Measurements from ENCODE around the gene FLT1.

The FLT1 gene, protein sequence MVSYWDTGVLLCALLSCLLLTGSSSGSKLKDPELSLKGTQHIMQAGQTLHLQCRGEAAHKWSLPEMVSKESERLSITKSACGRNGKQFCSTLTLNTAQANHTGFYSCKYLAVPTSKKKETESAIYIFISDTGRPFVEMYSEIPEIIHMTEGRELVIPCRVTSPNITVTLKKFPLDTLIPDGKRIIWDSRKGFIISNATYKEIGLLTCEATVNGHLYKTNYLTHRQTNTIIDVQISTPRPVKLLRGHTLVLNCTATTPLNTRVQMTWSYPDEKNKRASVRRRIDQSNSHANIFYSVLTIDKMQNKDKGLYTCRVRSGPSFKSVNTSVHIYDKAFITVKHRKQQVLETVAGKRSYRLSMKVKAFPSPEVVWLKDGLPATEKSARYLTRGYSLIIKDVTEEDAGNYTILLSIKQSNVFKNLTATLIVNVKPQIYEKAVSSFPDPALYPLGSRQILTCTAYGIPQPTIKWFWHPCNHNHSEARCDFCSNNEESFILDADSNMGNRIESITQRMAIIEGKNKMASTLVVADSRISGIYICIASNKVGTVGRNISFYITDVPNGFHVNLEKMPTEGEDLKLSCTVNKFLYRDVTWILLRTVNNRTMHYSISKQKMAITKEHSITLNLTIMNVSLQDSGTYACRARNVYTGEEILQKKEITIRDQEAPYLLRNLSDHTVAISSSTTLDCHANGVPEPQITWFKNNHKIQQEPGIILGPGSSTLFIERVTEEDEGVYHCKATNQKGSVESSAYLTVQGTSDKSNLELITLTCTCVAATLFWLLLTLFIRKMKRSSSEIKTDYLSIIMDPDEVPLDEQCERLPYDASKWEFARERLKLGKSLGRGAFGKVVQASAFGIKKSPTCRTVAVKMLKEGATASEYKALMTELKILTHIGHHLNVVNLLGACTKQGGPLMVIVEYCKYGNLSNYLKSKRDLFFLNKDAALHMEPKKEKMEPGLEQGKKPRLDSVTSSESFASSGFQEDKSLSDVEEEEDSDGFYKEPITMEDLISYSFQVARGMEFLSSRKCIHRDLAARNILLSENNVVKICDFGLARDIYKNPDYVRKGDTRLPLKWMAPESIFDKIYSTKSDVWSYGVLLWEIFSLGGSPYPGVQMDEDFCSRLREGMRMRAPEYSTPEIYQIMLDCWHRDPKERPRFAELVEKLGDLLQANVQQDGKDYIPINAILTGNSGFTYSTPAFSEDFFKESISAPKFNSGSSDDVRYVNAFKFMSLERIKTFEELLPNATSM (N-terminal part only)

DNA sequence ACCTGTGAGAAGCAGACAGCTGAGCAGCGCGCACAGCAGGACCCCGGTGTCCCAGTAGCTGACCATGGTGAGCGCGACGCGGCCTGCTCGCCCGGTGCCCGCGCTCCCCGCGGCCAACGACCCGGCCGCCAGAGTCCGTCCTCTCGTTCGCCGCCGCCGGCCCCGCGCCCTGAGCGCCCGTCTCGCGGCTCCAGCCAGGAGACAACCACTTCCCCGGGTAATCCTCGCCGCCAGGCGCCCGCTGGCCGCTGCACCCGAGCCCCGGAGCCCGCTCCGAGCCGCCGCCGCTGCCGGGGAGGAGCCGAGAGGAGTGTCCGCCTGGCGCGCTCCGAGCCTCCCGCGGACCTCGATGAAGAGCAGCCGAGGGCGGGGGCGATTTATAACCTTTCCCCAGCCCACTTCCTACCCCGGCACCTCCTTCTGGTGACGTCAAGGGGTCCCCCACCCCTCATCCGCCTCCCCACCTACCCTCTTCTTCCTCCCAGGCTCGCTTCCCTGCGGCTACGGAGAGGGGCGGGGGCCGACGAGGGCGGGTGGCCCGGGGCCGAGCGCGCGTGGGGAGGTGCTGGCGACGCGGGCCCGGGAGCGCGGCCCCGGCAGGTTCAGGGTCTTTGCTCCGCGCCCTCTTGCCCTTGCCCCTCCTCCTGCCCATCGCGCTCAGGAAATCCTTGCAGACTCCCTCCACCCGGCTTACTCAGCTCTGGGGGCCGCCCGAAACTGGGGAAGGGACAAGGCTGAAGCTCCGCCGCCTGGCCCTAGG lies at the start of gene FLT1:
TSS of gene FLT1 (minus strand) at position 351 of the 760 bp plus-strand sequence. CDS start at position 66, 285 bp downstream.
- DNase-seq: peak; percentile 35

- DNase-seq: no peak
These were observed 49.1 kb upstream of the FLT1 start for GRCh38 chr13:28544026-28544425.

DNA sequence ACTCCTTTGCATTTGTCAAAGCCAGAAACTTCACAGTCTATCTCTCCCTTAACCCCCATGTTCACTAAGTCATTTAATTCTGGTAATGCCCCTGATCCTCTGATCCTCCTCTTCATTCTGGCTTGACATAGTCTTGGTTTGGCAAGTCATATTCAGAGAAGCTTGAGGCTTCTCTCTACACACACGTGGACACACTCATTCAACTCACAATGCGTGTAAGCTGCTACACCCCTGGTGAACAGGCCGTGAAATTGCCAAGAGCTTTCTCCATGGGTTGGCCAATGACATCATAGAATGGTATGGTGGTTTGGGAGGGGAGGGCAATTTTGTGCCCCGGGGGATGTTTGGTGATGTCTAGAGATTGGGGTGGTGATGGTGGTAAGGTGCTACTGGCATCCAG lies 47.9 kb upstream of the FLT1 start:
- DNase-seq: no peak

DNA sequence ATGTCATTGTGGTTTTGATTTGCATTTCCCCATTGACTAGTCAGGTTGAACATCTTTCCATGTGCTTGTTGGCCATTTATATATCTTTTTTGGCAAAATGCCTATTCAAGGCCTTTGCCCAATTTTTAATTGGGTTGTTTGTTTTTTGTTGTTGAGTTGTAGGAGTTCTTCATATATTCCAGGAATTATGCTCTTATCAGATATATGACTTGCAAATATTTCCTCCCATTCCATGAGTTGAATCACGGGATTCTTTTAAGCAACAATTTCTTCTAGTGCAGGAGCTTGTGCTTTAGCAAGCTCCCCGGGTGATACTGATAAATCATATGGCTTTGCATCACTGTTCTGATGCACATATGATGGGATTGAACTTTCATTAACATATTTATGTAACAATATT lies 47.0 kb upstream of the FLT1 start:
- no peak for DNase-seq

GRCh38 chr13:28540612-28541011 lies 45.7 kb upstream of the FLT1 start:
- no peak for DNase-seq

DNA sequence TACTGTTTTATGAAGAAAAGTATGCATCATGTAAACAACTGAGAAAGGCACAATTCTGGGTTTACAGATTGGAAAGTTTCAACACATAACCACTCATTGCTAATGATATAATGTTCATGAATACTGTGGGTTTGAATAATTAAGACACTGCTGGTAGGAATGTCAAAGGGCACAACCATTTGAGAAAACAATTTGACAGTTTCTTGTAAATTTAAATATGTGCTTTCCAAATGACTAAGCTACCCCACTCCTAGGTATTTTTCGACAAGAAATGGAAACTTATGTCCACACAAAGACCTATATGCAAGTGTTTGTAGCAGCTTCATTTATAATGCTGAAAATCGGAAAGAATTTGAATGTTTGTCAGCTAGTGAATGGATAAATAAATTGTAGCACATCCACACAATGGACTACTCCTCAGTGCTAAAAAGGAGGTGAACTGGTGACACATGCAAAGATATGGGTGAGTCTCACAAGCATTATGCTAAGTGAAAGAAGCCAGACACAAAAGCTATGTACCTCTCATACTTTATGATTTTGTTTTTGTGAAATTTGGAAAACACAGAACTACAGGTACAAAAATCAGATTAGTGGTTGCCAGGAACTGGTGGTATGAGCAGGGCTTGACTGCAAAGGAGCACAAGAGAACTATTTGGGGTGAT lies 44.8 kb upstream of the FLT1 start:
- DNase-seq: no peak

- DNase-seq: no peak
These were observed 44.0 kb upstream of the FLT1 start for GRCh38 chr13:28538932-28539331.

DNA sequence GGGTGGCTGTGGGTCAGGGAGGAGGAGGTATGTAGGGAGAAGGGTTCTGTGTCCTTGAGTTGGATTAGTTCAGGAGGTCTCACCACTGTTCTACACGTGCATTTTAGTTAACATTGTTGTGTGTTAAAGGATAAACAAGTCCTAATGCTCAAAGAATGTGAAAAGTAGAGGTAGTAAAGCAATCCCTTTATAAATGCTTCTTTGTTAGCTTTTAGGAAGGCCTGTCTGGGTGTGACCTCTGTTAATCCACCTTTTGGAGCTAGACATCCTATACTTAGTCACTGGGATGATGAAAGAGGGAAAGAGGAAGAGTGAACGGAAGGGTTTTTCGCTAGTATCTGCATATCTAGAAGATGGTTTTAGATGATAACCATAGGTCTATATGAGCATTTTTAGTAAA lies 42.2 kb upstream of the FLT1 start:
- DNase-seq: no peak

GRCh38 chr13:28536371-28536770 lies 41.4 kb upstream of the FLT1 start:
- DNase-seq: no peak

DNA sequence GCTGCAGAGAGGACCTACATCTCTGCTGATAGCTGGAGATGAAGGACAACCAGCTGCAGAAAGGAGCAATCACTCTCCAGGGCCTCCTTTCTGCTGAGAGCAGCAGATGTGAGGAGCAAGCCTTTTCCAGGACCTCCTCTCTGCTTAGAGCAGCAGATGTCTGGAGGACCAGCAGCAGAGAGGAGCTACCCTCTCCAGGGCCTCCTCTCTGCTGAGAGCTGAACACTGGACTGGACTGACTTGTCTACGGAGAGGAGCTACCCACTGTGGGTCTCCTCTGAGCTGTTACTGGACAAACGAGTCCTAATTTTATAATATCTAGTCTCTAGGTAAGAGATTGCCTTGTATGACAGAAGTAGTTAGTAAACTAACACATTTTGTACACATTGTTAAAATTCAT lies 40.8 kb upstream of the FLT1 start:
- DNase-seq: no peak

- no peak for DNase-seq
These were observed 39.9 kb upstream of the FLT1 start for GRCh38 chr13:28534801-28535200.

- no peak for DNase-seq
These were observed 39.3 kb upstream of the FLT1 start for GRCh38 chr13:28534210-28534609.

DNA sequence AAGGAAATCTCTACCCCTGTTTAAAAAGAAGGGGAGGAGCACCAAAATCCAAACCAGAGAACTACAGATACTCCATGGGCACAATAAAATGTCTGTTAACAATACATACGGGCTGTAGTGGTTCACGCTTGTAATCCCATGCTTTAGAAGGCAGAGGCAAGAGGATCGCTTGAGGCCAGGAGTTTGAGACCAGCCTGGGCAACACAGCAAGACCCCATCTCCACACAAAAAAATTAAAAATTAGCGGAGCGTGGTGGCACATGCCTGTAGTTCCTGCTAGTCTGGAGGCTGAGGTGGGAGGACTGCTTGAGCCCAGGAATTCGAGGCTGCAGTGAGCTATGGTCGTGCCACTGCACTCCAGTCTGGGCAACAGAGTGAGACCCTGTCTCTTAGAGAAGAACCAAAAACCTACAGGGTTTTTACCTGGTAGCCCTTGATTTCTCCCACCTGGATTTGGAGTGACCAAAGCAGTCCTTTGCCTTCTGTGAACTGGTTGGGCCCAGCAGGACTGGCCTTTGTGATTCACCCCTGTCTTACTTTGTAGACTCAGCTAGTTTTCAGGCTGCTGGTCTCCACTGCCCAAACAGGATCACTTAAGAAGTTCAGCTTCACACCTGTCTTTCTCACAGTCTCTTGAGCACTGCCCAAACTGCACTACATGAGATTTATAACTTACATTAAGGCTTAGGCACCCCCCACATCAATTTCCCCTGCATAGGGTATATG lies 38.7 kb upstream of the FLT1 start:
- no peak for DNase-seq

DNA sequence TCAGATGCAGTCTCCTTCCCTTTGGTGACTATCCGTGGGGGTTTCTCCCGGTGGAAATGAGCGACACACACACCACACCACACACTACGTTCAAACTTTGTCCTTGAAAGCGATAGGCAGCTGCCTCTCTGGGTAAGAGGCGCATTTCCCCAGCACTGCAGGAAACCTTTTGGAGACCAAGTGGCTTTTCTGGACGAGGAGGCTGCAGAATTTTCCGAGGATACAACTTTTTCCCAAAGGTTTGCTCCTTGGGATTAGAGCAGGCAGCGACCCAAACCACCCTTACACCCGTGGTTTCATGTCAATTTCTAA lies 38.2 kb upstream of the FLT1 start:
- DNase-seq: no peak

GRCh38 chr13:28532388-28533124 lies 37.6 kb upstream of the FLT1 start:
- DNase-seq: no peak

DNA sequence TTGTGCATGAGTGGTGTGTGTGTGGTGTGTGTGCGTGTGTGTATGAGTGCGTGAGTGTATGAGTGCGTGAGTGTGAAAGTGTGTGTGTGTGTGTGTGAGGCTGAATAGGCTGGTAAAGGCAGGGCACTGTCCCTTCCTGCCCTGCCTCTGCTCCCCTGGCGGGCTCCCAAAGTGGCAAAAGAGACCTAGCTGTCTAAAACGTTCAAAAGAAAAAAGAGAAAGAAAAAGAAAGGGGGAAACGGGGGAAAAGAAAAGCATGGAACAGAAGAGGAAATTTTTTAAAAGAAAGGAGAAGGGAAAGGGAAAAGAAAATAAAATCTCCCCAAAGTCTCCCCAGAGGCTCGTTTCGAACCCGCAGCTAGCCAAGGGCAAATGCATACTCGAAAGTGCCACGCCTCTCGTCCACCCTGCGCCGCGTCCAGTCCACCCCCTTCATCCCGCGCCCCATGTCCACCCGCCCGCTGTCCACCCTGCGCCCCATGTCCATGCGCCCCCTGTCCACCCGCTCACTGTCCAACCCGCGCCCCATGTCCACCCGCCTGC lies 37.0 kb upstream of the FLT1 start:
- no peak for DNase-seq

DNA sequence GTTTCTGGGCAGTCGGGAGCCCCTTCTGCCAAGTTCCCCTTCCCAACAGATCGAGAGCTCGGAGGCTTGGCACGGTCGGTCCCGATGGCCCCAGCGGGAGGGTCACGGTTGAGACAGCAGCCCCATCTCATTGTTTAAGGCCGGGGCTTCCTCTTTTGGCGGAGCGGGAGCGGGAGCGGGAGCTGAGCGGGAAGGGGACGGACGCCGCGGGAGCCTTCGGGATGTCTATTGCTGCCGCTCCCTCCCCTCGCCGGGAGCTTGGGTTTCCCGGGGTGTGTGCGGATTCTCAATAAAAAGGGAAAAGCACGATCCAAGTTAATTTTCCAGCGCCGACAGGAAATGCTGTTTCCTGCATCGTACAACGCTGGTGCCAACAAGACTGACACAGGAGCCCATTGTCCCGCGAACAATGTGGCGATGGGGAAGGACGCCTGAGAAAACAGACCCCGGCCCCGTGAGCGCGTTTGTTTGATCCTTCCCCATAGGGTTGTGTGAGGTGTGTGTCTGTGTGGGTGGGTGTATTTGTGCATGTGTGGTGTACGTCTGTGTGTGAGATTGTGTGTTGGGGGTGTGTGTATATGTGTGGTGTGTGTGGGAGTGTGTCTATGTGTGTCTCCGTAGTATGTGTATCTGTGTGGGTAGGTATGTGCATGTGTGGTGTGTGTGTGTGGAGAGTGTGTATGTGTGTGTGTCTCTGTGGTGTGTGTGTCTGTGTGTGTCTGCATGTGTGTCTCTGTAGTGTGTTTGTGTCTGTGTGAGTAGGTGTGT lies 36.3 kb upstream of the FLT1 start:
- no peak for DNase-seq

- no peak for DNase-seq
These were observed 35.8 kb upstream of the FLT1 start for GRCh38 chr13:28530729-28531076.

DNA sequence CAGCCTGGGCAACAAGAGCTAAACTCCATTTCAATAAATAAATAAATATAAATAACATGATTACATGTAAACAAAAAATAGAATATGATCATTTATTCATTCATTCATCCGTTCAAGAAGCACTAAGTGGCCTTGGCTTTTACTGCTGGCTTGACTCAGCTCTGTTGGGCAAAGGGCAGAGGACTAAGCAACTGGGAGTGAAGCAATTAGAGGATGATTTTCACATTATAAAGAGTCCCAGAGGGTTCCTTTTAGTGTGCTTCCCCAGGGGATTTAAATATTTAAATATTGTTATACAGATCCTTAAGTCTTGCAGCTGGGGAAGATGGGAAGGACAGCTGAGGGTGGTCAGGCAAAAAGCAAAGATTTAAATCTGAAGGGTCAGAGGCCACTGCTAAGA lies 34.9 kb upstream of the FLT1 start:
- no peak for DNase-seq

GRCh38 chr13:28528848-28529247 lies 33.9 kb upstream of the FLT1 start:
- DNase-seq: no peak

All from stimulated activated CD4-positive, alpha-beta T cell treated with anti-CD3 and anti-CD28 coated beads, Interleukin-4, amount 100 ng/mL, for 1 hour (primary cell).